Keratinocyte (primary cell): ENCODE data around the gene PNCK. TPM values are rescaled to one million over a fixed set of nuclear protein-coding genes. Genes with fewer than 3 reads are reported as not detected.

Experiments
- DNase-seq: peaks from one replicate; pipeline ENCODE4 v3.0.0-alpha.2; 2011; ENCODE audit warnings: low read depth, missing footprints, low spot score
- FAIRE-seq: peaks from 2 replicates; lab custom pipeline; 2011; peaks lifted over from hg19 to GRCh38; lab: Jason Lieb, UNC
- H2AFZ ChIP-seq: 2 replicates; pipeline ENCODE4 v1.6.0; 2012; ENCODE audit warnings: low read length, control low read depth, inconsistent platforms; ENCODE audit not compliant: control insufficient read depth
- H3K27ac ChIP-seq: 2 replicates; pipeline ENCODE4 v1.5.1; 2011; ENCODE audit warnings: low read length; ENCODE audit not compliant: control insufficient read depth, insufficient read depth
- H3K27me3 ChIP-seq: 3 replicates; pipeline ENCODE4 v1.6.0; 2011; ENCODE audit warnings: low read length; ENCODE audit not compliant: control insufficient read depth, insufficient read depth; ENCODE audit errors: extremely low read depth
- H3K36me3 ChIP-seq, 2 experiments: 2 replicates in 1 of 2; 3 replicates in 1 of 2; pipeline ENCODE4 v1.5.1; 2011; ENCODE audit warnings: low read length in 2 of 2, mild to moderate bottlenecking in 1 of 2; ENCODE audit not compliant: control insufficient read depth in 2 of 2, insufficient read depth in 2 of 2; ENCODE audit errors: extremely low read depth in 1 of 2
- H3K4me1 ChIP-seq: 3 replicates; pipeline ENCODE4 v1.5.1; 2011; ENCODE audit warnings: low read length; ENCODE audit not compliant: control insufficient read depth, insufficient read depth; ENCODE audit errors: extremely low read depth
- H3K4me2 ChIP-seq: 3 replicates; pipeline ENCODE4 v1.6.0; 2011; ENCODE audit warnings: low read depth, low read length; ENCODE audit not compliant: control insufficient read depth, insufficient read depth; ENCODE audit errors: extremely low read depth
- H3K4me3 ChIP-seq, 3 experiments: fragments of 200-600 bp in 1 of 3; sonication (generic) in 1 of 3; 2 replicates in 2 of 3; 3 replicates in 1 of 3; pipeline ENCODE4 v1.5.1; 2011 to 2016; ENCODE audit warnings: low read length in 3 of 3, mild to moderate bottlenecking in 3 of 3, control low read depth in 2 of 3, inconsistent platforms in 1 of 3, low read depth in 1 of 3, mixed read lengths in 1 of 3, mixed run types in 1 of 3, moderate library complexity in 1 of 3; ENCODE audit not compliant: control insufficient read depth in 2 of 3, insufficient read depth in 2 of 3; ENCODE audit errors: extremely low read depth in 1 of 3
- H3K79me2 ChIP-seq: 2 replicates; pipeline ENCODE4 v1.6.0; 2012; ENCODE audit warnings: low read length; ENCODE audit not compliant: control insufficient read depth, insufficient read depth
- H3K9ac ChIP-seq: 3 replicates; pipeline ENCODE4 v1.6.0; 2011; ENCODE audit warnings: low read length; ENCODE audit not compliant: control insufficient read depth, insufficient read depth; ENCODE audit errors: extremely low read depth
- H3K9me1 ChIP-seq: 3 replicates; pipeline ENCODE4 v1.6.0; 2011; ENCODE audit warnings: low read length; ENCODE audit not compliant: control insufficient read depth, insufficient read depth; ENCODE audit errors: extremely low read depth
- H3K9me3 ChIP-seq: 2 replicates; pipeline ENCODE4 v1.5.1; 2012; ENCODE audit warnings: low read depth, low read length; ENCODE audit not compliant: control insufficient read depth
- H4K20me1 ChIP-seq: 3 replicates; pipeline ENCODE4 v1.6.0; 2011; ENCODE audit warnings: low read length; ENCODE audit not compliant: control insufficient read depth, insufficient read depth; ENCODE audit errors: extremely low read depth
- CTCF ChIP-seq, 3 experiments: IDR thresholded peaks in 1 of 3; conservative IDR thresholded peaks in 1 of 3; optimal IDR thresholded peaks in 1 of 3; 2 replicates in 2 of 3; 3 replicates in 1 of 3; pipeline versions ENCODE3 to v1.5.1; 2011; ENCODE audit warnings: low read length in 3 of 3, mild to moderate bottlenecking in 3 of 3, moderate library complexity in 2 of 3, control low read depth in 1 of 3, inconsistent platforms in 1 of 3; ENCODE audit not compliant: insufficient read depth in 2 of 3; ENCODE audit errors: extremely low read depth in 1 of 3
- EZH2 ChIP-seq: IDR thresholded peaks from one replicate; pipeline ENCODE4 v1.6.1; 2012; ENCODE audit warnings: inconsistent platforms, mild to moderate bottlenecking, low read length, moderate library complexity
- dilution Hi-C: fragments of 300-500 bp; cut with MboI; formaldehyde crosslinking; loops from one replicate; pipeline ENCODE4 v1.7.0; 2020; ENCODE audit warnings: low sequenced_read_pairs; ENCODE audit not compliant: extremely low pct_ligation_motif_present
- polyA plus RNA-seq, 5 experiments: library from polyadenylated mRNA; depleted of rRNA in 3 of 5; stranded (reverse) in 3 of 5; stranded (forward) in 1 of 5; unstranded in 1 of 5; fragments of >200 nt; gene quantifications; 1 replicate in 1 of 5; 2 replicates in 3 of 5; 3 replicates in 1 of 5; pipeline versions ENCODE4 v1.2.1 to v1.2.3, GENCODE V29; 2011 to 2012; ENCODE audit warnings: missing spikeins in 2 of 5, low read depth in 1 of 5, low replicate concordance in 1 of 5

Gene PNCK
- polyA plus RNA-seq, 1 donor (not counting 4 experiments of a cell fraction or from before 2014, with no cell fraction given): 0.24 TPM

DNA sequence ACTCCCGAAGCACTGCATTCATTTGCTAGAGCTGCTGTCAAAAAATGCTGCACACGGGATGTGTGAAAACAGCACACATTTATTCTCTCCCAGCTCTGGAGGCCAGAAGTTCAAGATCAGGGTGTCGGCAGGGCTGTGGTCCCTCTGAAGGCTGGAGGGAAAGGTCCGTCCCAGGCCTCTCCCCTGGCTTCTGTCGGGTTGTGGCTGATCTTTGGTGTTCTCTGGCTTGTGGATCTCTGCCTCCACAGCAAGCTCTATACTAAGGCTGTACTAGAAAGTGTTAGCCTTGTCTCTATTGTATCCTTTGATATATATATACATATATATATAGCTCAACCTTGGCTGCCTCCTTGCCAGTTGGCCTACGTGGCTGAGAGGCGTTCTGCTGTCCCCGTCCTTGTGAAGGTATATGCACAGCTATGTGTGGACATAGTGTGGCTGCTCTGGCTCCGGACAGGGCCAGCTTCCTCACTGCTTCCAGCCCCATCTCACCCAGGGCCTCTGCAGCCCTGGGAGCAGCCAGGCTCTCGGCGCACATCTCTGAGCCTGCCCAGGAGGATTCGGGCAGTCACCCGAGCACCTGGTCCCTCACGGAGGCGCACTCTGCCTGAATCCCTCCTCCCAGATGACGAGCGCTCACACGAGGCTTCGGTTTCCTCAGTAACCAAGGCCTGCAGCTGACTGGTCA lies 41.6 kb downstream of the PNCK start:
- Histone ChIP-seq H3K9me1 (no peaks in the 10 kb centered on the region), H3K4me2 (no peak overlapping the region), H3K9ac (no peak overlapping the region), H3K79me2 (no peaks in the 10 kb centered on the region), H4K20me1 (no peaks in the 10 kb centered on the region), H3K4me1 (no peaks in the 10 kb centered on the region), H2AFZ (no peak overlapping the region), H3K4me3 (no peak overlapping the region), H3K36me3 (no peaks in the 10 kb centered on the region), H3K27ac (no peak overlapping the region), H3K9me3 (peaks cover 3% of the 10 kb centered on the region), H3K27me3 (no peaks in the 10 kb centered on the region)
- FAIRE-seq (no peak), DNase-seq (no peak)
- dilution Hi-C loops: no loop called here
- TF ChIP-seq CTCF (optimal IDR thresholded peaks at IDR 0.05 in 1 of 3, IDR thresholded peaks at IDR 0.05 in 1 of 3, conservative IDR thresholded peaks at IDR 0.05 in 1 of 3; ENCODE audit: extremely low read depth in 1 of 3, insufficient read depth in 2 of 3, low read length in 3 of 3): no peak
- TF ChIP-seq EZH2: no peak

GRCh38 chrX:153631346-153631745 lies 42.3 kb downstream of the PNCK start:
- H4K20me1 ChIP-seq: no peaks in the 10 kb centered on the region
- no peaks in the 10 kb centered on the region for H3K36me3 ChIP-seq
- H3K27me3 ChIP-seq: no peaks in the 10 kb centered on the region
- H3K27ac ChIP-seq: no peak overlapping the region
- FAIRE-seq (no peak), DNase-seq (no peak)
- dilution Hi-C loops: no loop called here
- no peaks in the 10 kb centered on the region for H3K79me2 ChIP-seq
- TF ChIP-seq EZH2 (no peak), CTCF (optimal IDR thresholded peaks at IDR 0.05 in 1 of 3, IDR thresholded peaks at IDR 0.05 in 1 of 3, conservative IDR thresholded peaks at IDR 0.05 in 1 of 3; ENCODE audit: extremely low read depth in 1 of 3, insufficient read depth in 2 of 3, low read length in 3 of 3) (no peak)
- no peak overlapping the region for H3K4me3 ChIP-seq
- H3K9me3 ChIP-seq: peaks cover 3% of the 10 kb centered on the region
- no peaks in the 10 kb centered on the region for H3K4me1 ChIP-seq
- no peak overlapping the region for H3K4me2 ChIP-seq
- H3K9ac ChIP-seq: no peak overlapping the region
- no peak overlapping the region for H2AFZ ChIP-seq
- no peaks in the 10 kb centered on the region for H3K9me1 ChIP-seq
